Measurements from ENCODE around the gene CTSD. TPM values are rescaled to one million over a fixed set of nuclear protein-coding genes. Genes with fewer than 3 reads are reported as not detected.

The CTSD gene
- total RNA-seq, 4 donors from 2014 or later, result 385 to 583 (median 429) TPM

GRCh38 chr11:1733009-1733715 lies 30.6 kb downstream of the CTSD start:
- no peak overlapping the region for H3K27ac ChIP-seq
- DNase-seq (ENCODE audit: low spot score in 2 of 2), result no peak
- peaks cover 0 to 80% of the 10 kb centered on the region in 2 donors for H3K27me3 ChIP-seq
- no peak overlapping the region for H3K4me3 ChIP-seq
- H3K9me3 ChIP-seq, result peaks cover 0 to 24% (median 5%) of the 10 kb centered on the region in 4 donors
- no peak for TF ChIP-seq CTCF (IDR thresholded peaks at IDR 0.05)
- WGBS, 2 donors, result 67 to 73% methylated on average over 14 of the region's 14 CpGs
- no peaks in the 10 kb centered on the region for H3K4me1 ChIP-seq
- no peaks in the 10 kb centered on the region for H3K36me3 ChIP-seq

GRCh38 chr11:1732418-1733008 lies 31.2 kb downstream of the CTSD start:
- Histone ChIP-seq H3K36me3 (no peaks in the 10 kb centered on the region), H3K27me3 (peaks cover 0 to 86% of the 10 kb centered on the region in 2 donors), H3K4me3 (no peak overlapping the region), H3K4me1 (no peaks in the 10 kb centered on the region), H3K9me3 (peaks cover 0 to 18% (median 5%) of the 10 kb centered on the region in 4 donors), H3K27ac (no peak overlapping the region)
- TF ChIP-seq CTCF (IDR thresholded peaks at IDR 0.05) (no peak), POLR2A (IDR thresholded peaks at IDR 0.05) (no peak), EP300 (IDR thresholded peaks at IDR 0.05) (no peak)
- 31 to 40% methylated on average over 6 to 11 of the region's 13 CpGs for WGBS, 2 donors
- DNase-seq (ENCODE audit: low spot score in 2 of 2), result no peak

- Histone ChIP-seq H3K9me3 (peaks cover 0 to 8% (median under 1%) of the 10 kb centered on the region in 4 donors), H3K4me1 (no peaks in the 10 kb centered on the region), H3K4me3 (no peak overlapping the region), H3K36me3 (no peaks in the 10 kb centered on the region), H3K27me3 (peaks cover 0 to 89% of the 10 kb centered on the region in 2 donors), H3K27ac (no peak overlapping the region)
- WGBS, 2 donors, result 88 to 93% methylated on average over 5 of the region's 5 CpGs
- TF ChIP-seq CTCF (IDR thresholded peaks at IDR 0.05), result no peak
- no peak for TF ChIP-seq POLR2A (IDR thresholded peaks at IDR 0.05)
- no peak for TF ChIP-seq EP300 (IDR thresholded peaks at IDR 0.05)
- DNase-seq (ENCODE audit: low spot score in 2 of 2), result no peak
Observed at GRCh38 chr11:1731451-1732059, 32.2 kb downstream of the CTSD start.

- H3K4me3 ChIP-seq, result no peak overlapping the region
- H3K27me3 ChIP-seq, result peaks cover 0 to 79% of the 10 kb centered on the region in 2 donors
- WGBS, 2 donors, result 47 to 51% methylated on average over 11 of the region's 11 CpGs
- H3K36me3 ChIP-seq, result no peaks in the 10 kb centered on the region
- DNase-seq (ENCODE audit: low spot score in 2 of 2), result no peak
- no peaks in the 10 kb centered on the region for H3K4me1 ChIP-seq
- H3K9me3 ChIP-seq, result no peaks in the 10 kb centered on the region
- no peak for TF ChIP-seq EP300 (IDR thresholded peaks at IDR 0.05)
- no peak for TF ChIP-seq POLR2A (IDR thresholded peaks at IDR 0.05)
- no peak for TF ChIP-seq CTCF (IDR thresholded peaks at IDR 0.05)
- no peak overlapping the region for H3K27ac ChIP-seq
Observed at GRCh38 chr11:1730059-1730629, 33.6 kb downstream of the CTSD start.

GRCh38 chr11:1729692-1730011 lies 34.1 kb downstream of the CTSD start:
- no peaks in the 10 kb centered on the region for H3K36me3 ChIP-seq
- no peak for DNase-seq (ENCODE audit: low spot score in 2 of 2)
- H3K4me1 ChIP-seq, result no peaks in the 10 kb centered on the region
- H3K27me3 ChIP-seq, result peaks cover 0 to 74% of the 10 kb centered on the region in 2 donors
- 37 to 52% methylated on average over 9 of the region's 9 CpGs for WGBS, 2 donors
- TF ChIP-seq EP300 (IDR thresholded peaks at IDR 0.05) (no peak), CTCF (IDR thresholded peaks at IDR 0.05) (no peak), POLR2A (IDR thresholded peaks at IDR 0.05) (no peak)
- no peaks in the 10 kb centered on the region for H3K9me3 ChIP-seq
- no peak overlapping the region for H3K4me3 ChIP-seq
- no peak overlapping the region for H3K27ac ChIP-seq

All from tibial nerve (tissue), 4 donors.